ENCODE results near the gene TAAR6.
"Not testable (repeated sequence)": the region's sequence is repeated elsewhere in the genome, so short reads cannot be mapped to it uniquely, and the experiment has no call there.

TAAR6 gene

DNA sequence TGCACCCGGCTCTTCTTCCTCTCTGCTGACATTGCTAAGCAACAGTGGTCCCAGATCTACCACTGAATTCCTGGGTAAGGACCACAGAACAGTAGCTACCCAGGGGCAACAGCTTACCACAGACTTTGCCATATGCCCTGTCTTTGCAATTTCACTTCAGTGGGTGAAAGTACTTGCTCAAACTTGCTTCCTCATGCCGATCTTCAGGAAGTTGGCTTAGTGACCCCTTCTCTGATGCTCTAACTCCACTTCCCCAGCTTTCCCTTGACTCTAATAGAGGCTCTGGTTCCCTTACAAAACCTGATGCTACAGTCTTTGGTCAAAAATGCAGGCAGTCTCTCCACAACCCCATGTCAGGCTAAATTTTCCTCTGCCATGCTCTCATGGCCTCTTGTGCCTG is 22.7 kb downstream of the TAAR6 start:
- DNase-seq, result no peak

DNA sequence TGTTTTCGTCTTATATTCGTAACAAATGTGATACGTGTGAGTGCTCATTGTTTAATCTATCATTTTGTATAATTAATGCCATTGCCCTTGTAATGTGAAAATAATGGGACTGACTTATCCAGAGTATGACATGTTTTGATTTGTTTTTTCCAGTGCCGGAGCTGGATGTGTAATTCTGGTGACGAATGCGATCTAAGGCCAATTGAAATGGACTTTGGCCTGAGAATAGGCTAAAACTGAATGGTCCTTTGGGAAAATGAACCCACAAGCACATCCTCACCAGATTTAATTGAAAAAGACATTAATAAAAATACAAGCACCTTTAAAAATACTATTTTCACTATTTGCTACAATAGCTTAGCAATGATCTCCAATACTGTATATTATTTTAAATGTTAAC is 26.1 kb downstream of the TAAR6 start:
- DNase-seq, result no peak

GRCh38 chr6:132598473-132598872 is 28.4 kb downstream of the TAAR6 start:
- DNase-seq, result no peak

- not testable (repeated sequence) for DNase-seq
Measured at GRCh38 chr6:132600900-132601299, 30.8 kb downstream of the TAAR6 start.

DNA sequence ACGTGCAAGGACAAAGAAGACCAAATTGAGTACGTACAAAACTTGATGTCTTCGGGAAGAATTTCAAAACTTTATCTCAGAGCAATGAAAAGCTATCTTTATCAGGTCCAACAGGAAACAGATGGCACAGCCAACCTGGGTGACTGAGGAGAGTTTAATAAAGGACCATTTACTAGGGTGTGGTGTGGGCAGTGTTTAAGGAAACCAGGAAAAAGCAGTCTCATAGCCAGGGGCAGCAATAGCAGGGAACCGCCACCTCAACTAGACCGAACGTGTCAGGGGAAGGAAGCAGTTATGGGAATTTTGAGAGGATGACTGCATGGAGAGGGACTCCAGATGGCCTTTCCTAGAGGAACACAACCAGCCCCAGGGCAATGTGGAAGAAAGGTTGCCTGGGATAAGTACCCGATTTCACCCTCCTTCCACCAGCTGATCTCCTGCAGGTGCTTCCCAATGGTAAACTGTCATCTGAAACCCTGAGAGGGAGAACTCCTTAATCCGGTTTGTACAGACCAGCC is 34.6 kb downstream of the TAAR6 start:
- no peak for DNase-seq

DNA sequence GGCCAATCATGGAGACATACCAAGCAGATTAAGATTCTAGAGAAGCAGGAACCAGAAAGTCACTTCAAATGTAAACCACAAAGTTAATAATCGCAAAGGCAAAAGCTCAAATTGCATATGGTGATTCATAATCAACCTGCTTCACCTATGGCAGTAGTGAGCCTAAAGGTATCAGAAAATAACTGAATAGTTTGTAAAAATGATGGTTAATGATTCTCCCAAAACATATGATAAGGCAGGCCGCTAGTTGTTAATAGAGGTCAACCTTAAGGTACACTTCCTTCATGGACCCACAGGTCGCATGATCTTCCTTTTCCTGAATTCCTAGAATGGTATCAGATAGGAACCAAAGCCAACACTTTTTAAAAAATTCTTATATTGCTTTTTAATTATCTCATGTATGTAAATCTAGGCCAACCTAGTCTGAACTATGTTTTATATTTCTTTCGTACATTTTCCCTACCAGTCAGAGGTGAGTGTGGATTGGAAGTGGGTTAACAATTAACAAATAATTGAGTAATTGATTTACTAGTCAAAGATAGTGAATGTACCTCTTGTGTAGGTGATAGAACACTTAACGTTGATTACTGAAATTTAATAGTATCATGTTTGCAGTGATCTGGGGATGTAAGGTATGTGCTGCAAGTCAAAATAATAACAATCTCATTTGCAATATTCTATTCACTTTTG is 37.6 kb downstream of the TAAR6 start:
- no peak for DNase-seq

DNA sequence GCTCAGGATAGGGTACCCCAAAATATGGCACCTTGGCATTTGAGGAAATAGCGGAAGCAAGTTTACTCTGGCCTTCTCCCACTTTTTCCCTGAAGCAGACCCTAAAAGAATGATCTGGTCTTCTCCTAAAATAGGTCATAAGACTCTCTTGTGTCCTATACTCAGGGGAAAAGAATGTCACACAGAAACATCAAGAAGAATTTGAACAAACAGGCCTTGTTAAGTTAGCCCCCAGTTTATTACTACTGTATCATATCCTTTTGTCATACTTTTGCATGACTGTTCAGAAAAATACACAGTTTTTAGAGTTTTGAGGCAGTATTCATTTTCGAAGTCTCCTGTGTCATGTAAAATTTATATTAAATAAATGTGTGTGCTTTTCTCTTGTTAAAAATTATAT is 41.5 kb downstream of the TAAR6 start:
- DNase-seq, result no peak

DNA sequence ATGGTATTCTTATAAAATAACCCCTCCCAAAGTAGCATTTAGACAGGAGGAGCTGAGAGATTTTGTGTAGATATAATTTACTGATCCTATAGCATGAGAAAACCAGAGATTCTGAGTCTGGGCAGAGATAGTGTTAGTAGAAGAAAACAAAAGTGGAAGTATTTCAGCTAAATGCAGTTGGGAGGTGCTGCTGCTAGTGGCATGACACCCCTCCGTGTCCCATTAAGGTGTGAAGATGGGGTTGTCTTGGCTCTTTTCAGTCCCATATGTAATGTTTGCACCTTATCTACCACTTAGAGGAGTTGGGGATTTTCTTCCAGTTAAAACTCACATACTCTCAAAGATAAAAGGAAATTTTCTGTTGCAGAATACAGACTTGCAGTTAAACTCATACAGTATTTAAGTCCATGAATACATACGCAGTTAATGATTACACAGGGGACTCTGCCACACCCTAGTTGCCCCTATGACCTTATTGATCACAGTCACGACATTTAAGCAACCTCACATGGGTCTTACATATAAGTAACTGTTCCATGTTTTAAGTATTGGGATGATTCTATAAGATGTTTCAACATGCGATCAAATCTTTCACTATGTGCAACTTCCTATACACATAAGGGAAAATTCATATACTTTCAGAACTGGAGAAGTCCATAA is 42.5 kb downstream of the TAAR6 start:
- no peak for DNase-seq

- DNase-seq, result no peak
Measured at GRCh38 chr6:132614554-132614953, 44.4 kb downstream of the TAAR6 start.

DNA sequence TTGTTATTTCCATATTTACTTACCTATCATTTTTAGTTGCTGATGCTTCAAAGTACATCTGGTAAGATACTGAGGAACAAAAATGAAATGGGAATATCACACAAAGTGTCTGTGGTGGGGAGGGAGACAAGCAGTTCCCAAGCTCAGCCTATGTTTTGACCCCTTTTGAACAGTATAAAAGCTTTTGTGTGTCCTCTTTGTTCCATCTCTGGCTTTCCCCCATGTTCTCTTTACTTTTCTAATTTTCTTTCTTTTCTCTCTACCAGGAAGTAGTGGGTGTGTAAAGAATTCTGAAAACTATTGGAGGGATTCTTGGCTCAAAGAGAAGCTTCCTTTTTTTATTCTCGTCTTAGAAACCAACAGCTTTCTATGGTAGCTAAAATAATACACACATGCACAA is 46.6 kb downstream of the TAAR6 start:
- no peak for DNase-seq
